NK-92 treated with Interleukin-12 subunit alpha and Interleukin-12 subunit beta, amount 100 ng/mL, for 24 hours (cell line): ENCODE measurements around the gene TMEM234.

Experiments used
- DNase-seq: peaks from one replicate; lab custom pipeline; 2025; lab: John Stamatoyannopoulos, UW

TMEM234 gene

GRCh38 chr1:32239790-32240139 is 17.6 kb upstream of the TMEM234 start:
- no peak for DNase-seq

- DNase-seq, result no peak
These were observed 17.2 kb upstream of the TMEM234 start for GRCh38 chr1:32239337-32239736.

GRCh38 chr1:32234792-32235191 is 12.6 kb upstream of the TMEM234 start:
- no peak for DNase-seq

GRCh38 chr1:32232558-32233304 is 10.6 kb upstream of the TMEM234 start:
- no peak for DNase-seq

- DNase-seq, result no peak
These were observed 9.8 kb upstream of the TMEM234 start for GRCh38 chr1:32231843-32232432.

- DNase-seq, result no peak
These were observed 6.6 kb upstream of the TMEM234 start for GRCh38 chr1:32228771-32229170.

- no peak for DNase-seq
These were observed 2.1 kb upstream of the TMEM234 start for GRCh38 chr1:32224285-32224684.

GRCh38 chr1:32223683-32224082 is 1.5 kb upstream of the TMEM234 start:
- DNase-seq, result no peak

- DNase-seq, result no peak
These were observed 573 bp downstream of the TMEM234 start for GRCh38 chr1:32221581-32221979.

- no peak for DNase-seq
These were observed 1.2 kb downstream of the TMEM234 start for GRCh38 chr1:32220746-32221580.

GRCh38 chr1:32219022-32219421 is 3.1 kb downstream of the TMEM234 start:
- DNase-seq, result no peak

GRCh38 chr1:32216566-32216965 is 5.6 kb downstream of the TMEM234 start:
- no peak for DNase-seq

- peak; percentile 24 for DNase-seq
These were observed 6.3 kb downstream of the TMEM234 start for GRCh38 chr1:32215629-32216480.

GRCh38 chr1:32208891-32209328 is 13.2 kb downstream of the TMEM234 start, which contains the start of gene DCDC2B:
TSS of gene DCDC2B (plus strand) at chr1:32209089. CDS start at chr1:32209094, 5 bp downstream.
- DNase-seq, result no peak

GRCh38 chr1:32208469-32208868 is 13.7 kb downstream of the TMEM234 start:
- DNase-seq, result no peak

GRCh38 chr1:32205401-32206370 is 16.5 kb downstream of the TMEM234 start, which contains the start of gene IQCC:
TSS of gene IQCC (plus strand) at chr1:32205671. CDS start at chr1:32205682, 11 bp downstream.
- peak; percentile 70 for DNase-seq

- no peak for DNase-seq
These were observed 17.2 kb downstream of the TMEM234 start for GRCh38 chr1:32204943-32205361.

- peak; percentile 67 for DNase-seq
These were observed 20.9 kb downstream of the TMEM234 start for GRCh38 chr1:32201011-32201855.

- DNase-seq, result peak; percentile 43
These were observed 21.7 kb downstream of the TMEM234 start, which contains the start of gene CCDC28B for GRCh38 chr1:32200226-32201010. TSS of gene CCDC28B (plus strand) at chr1:32200595. CDS start at chr1:32201936, 1,341 bp downstream.
